Measurements from ENCODE around the gene CDH12. TPM values are rescaled to one million over a fixed set of nuclear protein-coding genes. Genes with fewer than 3 reads are reported as not detected.

Gene CDH12
- total and polyA plus RNA-seq, 2 donors (not counting 3 experiments of a cell fraction or from before 2014, with no cell fraction given): 0.03 TPM; not detected in 1

GRCh38 chr5:22577006-22577405 is 276.1 kb downstream of the CDH12 start:
- intact Hi-C loops (cut with micrococcal nuclease): no loop called here
- FAIRE-seq: no peak
- H3K27ac ChIP-seq (ENCODE audit: insufficient read depth, low read depth, low read length): no peak overlapping the region
- no peaks in the 10 kb centered on the region for H3K9me3 ChIP-seq (replicated peaks; ENCODE audit: control insufficient read depth, insufficient read depth, low read length)
- H3K4me3 ChIP-seq (replicated peaks in 1 of 3; ENCODE audit: insufficient read depth in 1 of 3, low read depth in 1 of 3, low read length in 3 of 3): no peak overlapping the region
- H3K4me1 ChIP-seq (ENCODE audit: control insufficient read depth, extremely low read depth, insufficient read depth, low read length): no peaks in the 10 kb centered on the region
- no peaks in the 10 kb centered on the region for H3K27me3 ChIP-seq (ENCODE audit: control insufficient read depth in 2 of 2, insufficient read depth in 2 of 2, low read length in 2 of 2)
- TF ChIP-seq GATA2 (IDR thresholded peaks at IDR 0.05; ENCODE audit: insufficient read depth, insufficient read length, low read depth, low read length): no peak
- TF ChIP-seq, protein P1, sequence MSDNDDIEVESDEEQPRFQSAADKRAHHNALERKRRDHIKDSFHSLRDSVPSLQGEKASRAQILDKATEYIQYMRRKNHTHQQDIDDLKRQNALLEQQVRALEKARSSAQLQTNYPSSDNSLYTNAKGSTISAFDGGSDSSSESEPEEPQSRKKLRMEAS (IDR thresholded peaks at IDR 0.05; ENCODE audit: insufficient read depth, insufficient read length): no peak
- no peak for TF ChIP-seq JUN (IDR thresholded peaks at IDR 0.05; ENCODE audit: borderline replicate concordance, insufficient read depth, insufficient read length, low read depth)
- TF ChIP-seq EZH2 (IDR thresholded peaks at IDR 0.05; ENCODE audit: borderline replicate concordance, low read depth, low read length, severe bottlenecking): no peak
- TF ChIP-seq CTCF (IDR thresholded peaks at IDR 0.05; ENCODE audit: extremely low read depth in 1 of 2, insufficient read depth in 1 of 2, low read depth in 1 of 2, low read length in 2 of 2): no peak
- TF ChIP-seq MYC (IDR thresholded peaks at IDR 0.05; ENCODE audit: low read depth, low read length): no peak
- TF ChIP-seq POLR2A (IDR thresholded peaks at IDR 0.05; ENCODE audit: low read depth, low read length): no peak
- TF ChIP-seq FOS (IDR thresholded peaks at IDR 0.05; ENCODE audit: borderline replicate concordance, insufficient read depth, low read length): no peak
- no peak for TF ChIP-seq POLR2AphosphoS5 (IDR thresholded peaks at IDR 0.05; ENCODE audit: insufficient read depth, low read depth, low read length)
- BruUV-seq (replicated peaks): no TSS peak
- H3K79me2 ChIP-seq (ENCODE audit: control insufficient read depth, insufficient read depth, low read length): no peaks in the 10 kb centered on the region
- H3K9ac ChIP-seq (replicated peaks; ENCODE audit: extremely low read depth, insufficient read depth, low read length): no peak overlapping the region
- no peak overlapping the region for H2AFZ ChIP-seq (ENCODE audit: low read depth, low read length)
- H3K36me3 ChIP-seq (ENCODE audit: control insufficient read depth in 2 of 2, extremely low read depth in 1 of 2, insufficient read depth in 2 of 2, low read length in 2 of 2): no peaks in the 10 kb centered on the region
- dilution Hi-C loops (cut with MboI; ENCODE audit: extremely low pct_ligation_motif_present, low sequenced_read_pairs): no loop called here
- peaks cover 2% of the 10 kb centered on the region for H3K9me1 ChIP-seq (replicated peaks; ENCODE audit: control insufficient read depth, extremely low read depth, insufficient read depth, low read length)
- DNase-seq (ENCODE audit: low read depth, low spot score): no peak
- ChIA-PET POLR2A (no interaction called here), CTCF (no interaction called here)
- no peak overlapping the region for H3K4me2 ChIP-seq (ENCODE audit: insufficient read depth, low read length)
- no peaks in the 10 kb centered on the region for H4K20me1 ChIP-seq (replicated peaks; ENCODE audit: control insufficient read depth, extremely low read depth, insufficient read depth, low read length)

Measured in endothelial cell of umbilical vein (primary cell).